B cell (primary cell): ENCODE results near the gene TIMP2.

ENCODE experiments used
- EZH2 ChIP-seq: IDR thresholded peaks from 2 replicates; pipeline ENCODE4 v1.6.1; 2012; ENCODE audit warnings: borderline replicate concordance, low read depth, mild to moderate bottlenecking, moderate library complexity, low read length; ENCODE audit not compliant: insufficient read depth, poor library complexity, severe bottlenecking
- TF ChIP-seq, protein P1 (sequence below): fragments of 200-600 bp; IDR thresholded peaks from one replicate; pipeline ENCODE4 v1.8.0; 2022; ENCODE audit warnings: antibody characterized with exemption, mild to moderate bottlenecking

DNA sequence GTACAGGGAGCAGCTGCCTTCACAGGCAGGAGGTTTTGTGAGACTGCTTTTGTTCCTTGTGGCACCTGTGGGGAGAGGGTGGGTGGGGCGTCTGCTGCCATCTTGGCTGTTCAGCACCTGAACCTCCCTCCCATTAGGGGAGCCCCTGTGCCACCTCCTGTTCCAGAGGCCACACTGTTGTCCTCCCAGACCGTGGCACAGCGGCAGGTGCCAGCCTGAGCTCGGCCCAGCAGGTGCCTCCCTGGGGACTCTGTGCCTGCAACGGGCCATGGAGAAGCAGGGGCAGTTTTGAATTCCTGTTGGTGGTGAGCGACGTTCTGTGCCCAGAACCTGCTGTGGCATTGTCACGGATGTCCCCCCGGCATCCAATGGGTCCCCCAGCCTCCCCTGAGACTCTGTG lies 44.7 kb upstream of the TIMP2 start:
- TF ChIP-seq, protein P1, sequence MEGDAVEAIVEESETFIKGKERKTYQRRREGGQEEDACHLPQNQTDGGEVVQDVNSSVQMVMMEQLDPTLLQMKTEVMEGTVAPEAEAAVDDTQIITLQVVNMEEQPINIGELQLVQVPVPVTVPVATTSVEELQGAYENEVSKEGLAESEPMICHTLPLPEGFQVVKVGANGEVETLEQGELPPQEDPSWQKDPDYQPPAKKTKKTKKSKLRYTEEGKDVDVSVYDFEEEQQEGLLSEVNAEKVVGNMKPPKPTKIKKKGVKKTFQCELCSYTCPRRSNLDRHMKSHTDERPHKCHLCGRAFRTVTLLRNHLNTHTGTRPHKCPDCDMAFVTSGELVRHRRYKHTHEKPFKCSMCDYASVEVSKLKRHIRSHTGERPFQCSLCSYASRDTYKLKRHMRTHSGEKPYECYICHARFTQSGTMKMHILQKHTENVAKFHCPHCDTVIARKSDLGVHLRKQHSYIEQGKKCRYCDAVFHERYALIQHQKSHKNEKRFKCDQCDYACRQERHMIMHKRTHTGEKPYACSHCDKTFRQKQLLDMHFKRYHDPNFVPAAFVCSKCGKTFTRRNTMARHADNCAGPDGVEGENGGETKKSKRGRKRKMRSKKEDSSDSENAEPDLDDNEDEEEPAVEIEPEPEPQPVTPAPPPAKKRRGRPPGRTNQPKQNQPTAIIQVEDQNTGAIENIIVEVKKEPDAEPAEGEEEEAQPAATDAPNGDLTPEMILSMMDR, result no peak
- no peak for TF ChIP-seq EZH2
